LNCaP clone FGC (cell line): ENCODE measurements around the gene SEC14L1.

Experiments used
- DNase-seq: peaks from one replicate; pipeline ENCODE4 v3.0.0-alpha.2; 2011; ENCODE audit warnings: low read depth
- H3K4me3 ChIP-seq: 2 replicates; pipeline ENCODE4 v1.5.1; 2011; ENCODE audit warnings: mild to moderate bottlenecking, low read depth, low read length, control low read depth
- TF ChIP-seq, protein P1 (sequence below): IDR thresholded peaks from 2 replicates; pipeline ENCODE4 v1.5.1; 2012; ENCODE audit warnings: mild to moderate bottlenecking; ENCODE audit not compliant: control insufficient read depth, insufficient read depth; ENCODE audit errors: extremely low read depth

The SEC14L1 gene

DNA sequence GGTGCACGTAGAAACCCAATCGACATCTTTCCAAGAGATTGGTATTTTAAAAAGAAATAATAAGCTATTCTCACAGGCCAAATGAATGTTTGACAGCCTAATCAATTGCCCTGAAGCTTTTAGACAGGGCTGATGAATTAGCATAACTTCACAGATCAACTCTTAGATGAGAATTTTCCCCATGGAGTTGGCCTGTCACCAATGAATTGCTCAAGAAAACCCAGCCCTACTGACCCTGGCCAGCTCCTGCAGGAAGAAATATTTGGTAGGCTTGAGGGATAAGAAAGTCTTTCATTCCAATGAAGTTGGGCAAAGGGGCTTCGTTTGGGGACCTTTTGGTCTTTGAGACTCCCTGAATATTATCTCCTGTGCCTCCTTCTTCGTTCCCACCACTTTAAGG, 23.4 kb upstream of the SEC14L1 start:
- no peak overlapping the region for H3K4me3 ChIP-seq
- TF ChIP-seq, protein P1, sequence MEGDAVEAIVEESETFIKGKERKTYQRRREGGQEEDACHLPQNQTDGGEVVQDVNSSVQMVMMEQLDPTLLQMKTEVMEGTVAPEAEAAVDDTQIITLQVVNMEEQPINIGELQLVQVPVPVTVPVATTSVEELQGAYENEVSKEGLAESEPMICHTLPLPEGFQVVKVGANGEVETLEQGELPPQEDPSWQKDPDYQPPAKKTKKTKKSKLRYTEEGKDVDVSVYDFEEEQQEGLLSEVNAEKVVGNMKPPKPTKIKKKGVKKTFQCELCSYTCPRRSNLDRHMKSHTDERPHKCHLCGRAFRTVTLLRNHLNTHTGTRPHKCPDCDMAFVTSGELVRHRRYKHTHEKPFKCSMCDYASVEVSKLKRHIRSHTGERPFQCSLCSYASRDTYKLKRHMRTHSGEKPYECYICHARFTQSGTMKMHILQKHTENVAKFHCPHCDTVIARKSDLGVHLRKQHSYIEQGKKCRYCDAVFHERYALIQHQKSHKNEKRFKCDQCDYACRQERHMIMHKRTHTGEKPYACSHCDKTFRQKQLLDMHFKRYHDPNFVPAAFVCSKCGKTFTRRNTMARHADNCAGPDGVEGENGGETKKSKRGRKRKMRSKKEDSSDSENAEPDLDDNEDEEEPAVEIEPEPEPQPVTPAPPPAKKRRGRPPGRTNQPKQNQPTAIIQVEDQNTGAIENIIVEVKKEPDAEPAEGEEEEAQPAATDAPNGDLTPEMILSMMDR, result no peak
- no peak for DNase-seq

DNA sequence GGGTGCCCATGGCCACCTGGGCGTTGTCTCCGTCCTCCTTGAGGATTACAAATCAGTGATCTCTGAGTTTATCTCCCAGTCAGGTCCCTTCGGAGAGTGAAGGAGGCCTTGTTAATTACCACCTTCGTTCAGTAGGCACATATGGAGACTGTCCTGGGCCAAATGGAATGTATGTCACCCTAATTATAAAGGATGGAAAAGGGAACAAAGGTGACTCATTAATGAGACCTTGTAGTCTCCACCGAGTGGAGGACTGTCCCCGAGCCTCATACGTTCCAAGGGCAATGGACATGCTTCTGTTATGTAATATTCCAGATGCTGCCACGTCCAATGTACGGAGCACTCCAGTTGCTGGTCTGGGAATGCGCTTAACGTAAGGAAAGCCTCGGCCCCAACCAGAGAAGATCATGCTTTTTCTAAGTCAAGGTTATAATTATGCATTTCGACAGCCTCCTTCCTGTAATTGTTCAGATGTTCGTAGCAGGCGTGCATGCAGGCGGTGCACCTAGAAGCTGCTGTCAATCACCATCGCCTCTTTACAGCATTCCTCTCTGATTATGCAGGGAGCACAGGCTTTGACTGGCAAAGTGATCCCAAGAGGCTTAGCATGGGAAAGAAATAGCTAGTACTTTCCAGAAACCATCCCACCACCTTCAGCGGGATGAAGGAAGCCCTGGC, 22.4 kb upstream of the SEC14L1 start:
- TF ChIP-seq, protein P1, result no peak
- no peak overlapping the region for H3K4me3 ChIP-seq
- DNase-seq, result no peak

DNA sequence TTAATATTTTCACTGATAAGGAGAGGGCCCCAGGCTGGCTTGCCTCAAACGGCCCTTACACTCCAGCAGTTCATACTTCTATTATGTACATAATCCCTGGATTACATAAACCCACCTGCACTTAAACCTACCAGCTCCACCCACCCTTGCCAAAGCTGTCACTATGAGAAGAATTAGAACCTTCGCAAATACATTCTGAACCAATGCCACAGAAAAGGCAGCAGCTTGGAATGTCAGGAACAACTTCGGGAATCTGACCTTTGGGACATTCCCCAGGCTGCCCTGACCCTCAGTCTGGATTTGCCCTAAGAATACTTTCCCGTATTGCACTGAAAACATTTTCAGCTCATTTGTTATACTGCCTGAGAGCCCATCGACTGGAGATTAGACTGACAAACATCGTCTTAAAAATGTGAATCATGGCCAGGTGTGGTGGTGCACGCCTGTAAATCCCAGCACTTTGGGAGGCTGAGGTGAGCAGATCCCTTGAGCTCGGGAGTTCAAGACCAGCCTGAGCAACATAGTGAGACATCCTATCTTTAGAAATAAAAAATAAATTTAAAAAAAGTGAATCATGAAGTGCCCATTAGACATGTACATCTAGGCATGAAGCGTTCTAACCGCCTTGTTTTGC, 21.0 kb upstream of the SEC14L1 start:
- TF ChIP-seq, protein P1, result no peak
- H3K4me3 ChIP-seq, result no peak overlapping the region
- DNase-seq, result no peak

DNA sequence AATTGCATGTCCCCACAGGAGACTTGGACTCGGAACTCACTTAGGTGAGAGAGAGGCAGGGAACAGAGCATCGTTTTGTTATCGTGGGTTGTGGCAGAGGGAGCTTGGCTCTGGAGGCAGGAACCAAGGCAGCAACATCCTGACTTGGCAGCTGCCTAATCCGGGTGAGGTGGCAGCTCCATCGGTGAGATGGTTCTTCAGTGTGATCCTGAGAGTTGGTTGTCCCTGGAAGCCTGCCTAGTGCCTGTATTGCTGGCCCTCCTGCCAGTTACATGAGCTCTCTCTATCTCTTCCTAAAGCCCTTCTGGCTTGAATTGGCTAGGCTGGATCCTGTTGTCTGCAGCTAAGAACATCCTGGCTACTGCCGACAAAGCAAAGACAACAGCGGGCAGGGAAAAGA, 19.9 kb upstream of the SEC14L1 start:
- no peak for DNase-seq
- no peak overlapping the region for H3K4me3 ChIP-seq
- TF ChIP-seq, protein P1, result no peak

DNA sequence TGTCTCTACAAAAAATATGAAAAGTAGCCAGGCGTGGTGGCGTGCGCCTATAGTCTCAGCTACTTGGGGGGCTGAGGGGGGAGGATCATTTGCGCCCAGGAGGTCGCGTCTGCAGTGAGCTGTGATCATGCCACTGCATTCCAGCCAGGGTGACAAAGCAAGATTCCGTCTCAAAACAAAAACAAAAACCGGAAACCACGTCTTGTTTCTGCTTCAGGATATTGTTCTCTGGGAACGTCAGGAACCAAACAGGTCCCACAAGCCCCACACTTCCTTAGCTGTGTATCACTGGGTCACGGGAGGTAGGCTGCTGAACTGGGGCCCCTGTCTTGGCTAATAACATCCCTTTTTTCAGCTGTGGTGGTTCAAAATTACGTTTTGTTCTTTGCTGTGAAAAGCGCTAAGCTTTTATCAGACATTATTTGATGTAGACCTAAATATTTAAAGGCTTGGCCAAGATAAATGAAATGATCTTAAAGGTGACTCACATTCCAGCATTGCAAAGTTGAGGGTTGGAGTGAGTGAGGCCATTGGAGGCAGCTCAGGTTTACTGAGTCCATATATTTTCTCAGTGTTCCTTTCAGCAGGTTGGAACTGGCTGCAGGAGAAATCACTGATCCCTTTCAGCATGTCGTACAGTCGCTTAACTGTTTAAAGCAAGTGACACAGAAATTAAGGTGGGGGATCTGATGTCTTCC, 16.4 kb upstream of the SEC14L1 start:
- H3K4me3 ChIP-seq, result no peak overlapping the region
- no peak for DNase-seq
- TF ChIP-seq, protein P1, result no peak

DNA sequence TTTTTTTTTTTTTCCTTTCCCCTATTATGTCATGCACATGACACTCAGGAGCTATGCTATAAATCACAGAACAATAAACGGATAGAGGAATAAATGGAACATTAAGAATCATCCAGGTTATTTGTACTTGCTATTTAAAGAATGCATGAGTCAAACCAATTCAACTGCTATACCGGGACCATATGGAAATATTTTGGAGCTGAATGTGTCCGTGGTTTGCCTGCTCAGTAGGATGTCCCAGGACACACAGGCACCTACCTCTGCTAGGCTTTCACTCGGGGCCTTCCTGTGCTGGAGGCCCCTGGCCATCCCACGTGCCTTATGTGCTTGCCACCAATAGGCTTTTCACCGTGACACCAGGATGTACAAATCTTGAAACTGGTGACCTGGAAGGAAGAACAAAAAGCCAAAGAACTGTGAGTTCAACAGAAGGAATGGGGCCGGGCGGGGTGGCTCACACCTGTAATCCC, 15.3 kb upstream of the SEC14L1 start:
- DNase-seq, result no peak
- TF ChIP-seq, protein P1, result no peak
- H3K4me3 ChIP-seq, result no peak overlapping the region
